Endothelial cell of umbilical vein (primary cell): Measurements from ENCODE around the gene MRGPRF. TPM values are rescaled to one million over a fixed set of nuclear protein-coding genes. Genes with fewer than 3 reads are reported as not detected.

ENCODE experiments used
- BruUV-seq: library from RNA; stranded (reverse); fragments of 400-500 nt; replicated peaks from 2 replicates; lab custom pipeline; 2021; lab: Mats Ljungman, UMichigan
- CTCF ChIA-PET: fragments of 300-600, 350-600 bp; sonication (Branson Sonifier 250); formaldehyde crosslinking; loops from one replicate; lab custom pipeline; 2021; ENCODE audit warnings: antibody characterized with exemption, inconsistent platforms; lab: Charles Lee
- POLR2A ChIA-PET: fragments of 300-600, 350-600 bp; sonication (Branson Sonifier 250); formaldehyde crosslinking; loops from one replicate; lab custom pipeline; 2021; ENCODE audit warnings: antibody characterized with exemption, inconsistent platforms; lab: Charles Lee
- DNase-seq: peaks from one replicate; pipeline ENCODE4 v3.0.0-alpha.2; 2011; ENCODE audit warnings: low read depth, low spot score
- FAIRE-seq: peaks from 2 replicates; lab custom pipeline; 2011; peaks lifted over from hg19 to GRCh38; lab: Jason Lieb, UNC
- H2AFZ ChIP-seq: 2 replicates; pipeline ENCODE4 v1.6.0; 2012; ENCODE audit warnings: low read depth, low read length, control low read depth, inconsistent platforms
- H3K27ac ChIP-seq: 2 replicates; pipeline ENCODE4 v1.5.1; 2011; ENCODE audit warnings: low read depth, mild to moderate bottlenecking, control low read depth, low read length, moderate library complexity; ENCODE audit not compliant: insufficient read depth
- H3K27me3 ChIP-seq, 2 experiments: 2 replicates each; pipeline versions ENCODE4 v1.6.0 to v1.6.1; 2011; ENCODE audit warnings: low read length in 2 of 2, mixed read lengths in 1 of 2; ENCODE audit not compliant: control insufficient read depth in 2 of 2, insufficient read depth in 2 of 2
- H3K36me3 ChIP-seq, 2 experiments: 2 replicates in 1 of 2; 3 replicates in 1 of 2; pipeline ENCODE4 v1.5.1; 2011; ENCODE audit warnings: low read length in 2 of 2, mild to moderate bottlenecking in 1 of 2, moderate library complexity in 1 of 2; ENCODE audit not compliant: control insufficient read depth in 2 of 2, insufficient read depth in 2 of 2; ENCODE audit errors: extremely low read depth in 1 of 2
- H3K4me1 ChIP-seq: 3 replicates; pipeline ENCODE4 v1.5.1; 2011; ENCODE audit warnings: mild to moderate bottlenecking, low read length; ENCODE audit not compliant: control insufficient read depth, insufficient read depth; ENCODE audit errors: extremely low read depth
- H3K4me2 ChIP-seq: 2 replicates; pipeline ENCODE4 v1.6.1; 2011; ENCODE audit warnings: low read length, control low read depth, mixed read lengths; ENCODE audit not compliant: insufficient read depth
- H3K4me3 ChIP-seq, 3 experiments: fragments of 200-600 bp in 1 of 3; sonication (generic), shearing (Covaris generic) in 1 of 3; replicated peaks in 1 of 3; 2 replicates each; pipeline ENCODE4 v1.5.1; 2011 to 2016; ENCODE audit warnings: control low read depth in 3 of 3, low read length in 3 of 3, mild to moderate bottlenecking in 2 of 3, inconsistent platforms in 1 of 3, low read depth in 1 of 3, moderate library complexity in 1 of 3; ENCODE audit not compliant: insufficient read depth in 1 of 3
- H3K79me2 ChIP-seq: 2 replicates; pipeline ENCODE4 v1.6.0; 2012; ENCODE audit warnings: low read length, inconsistent platforms; ENCODE audit not compliant: control insufficient read depth, insufficient read depth
- H3K9ac ChIP-seq: replicated peaks from 2 replicates; pipeline ENCODE3; 2011; ENCODE audit warnings: low read length, control low read depth; ENCODE audit not compliant: insufficient read depth; ENCODE audit errors: extremely low read depth
- H3K9me1 ChIP-seq: replicated peaks from 3 replicates; pipeline ENCODE4 v1.6.0; 2011; ENCODE audit warnings: mild to moderate bottlenecking, low read length; ENCODE audit not compliant: control insufficient read depth, insufficient read depth; ENCODE audit errors: extremely low read depth
- H3K9me3 ChIP-seq: replicated peaks from 2 replicates; pipeline ENCODE4 v1.5.1; 2012; ENCODE audit warnings: low read length, inconsistent platforms; ENCODE audit not compliant: control insufficient read depth, insufficient read depth
- H4K20me1 ChIP-seq: replicated peaks from 2 replicates; pipeline ENCODE3; 2011; ENCODE audit warnings: mild to moderate bottlenecking, low read length; ENCODE audit not compliant: control insufficient read depth, insufficient read depth; ENCODE audit errors: extremely low read depth
- EZH2 ChIP-seq: IDR thresholded peaks from 2 replicates; pipeline ENCODE4 v1.6.1; 2012; ENCODE audit warnings: borderline replicate concordance, low read depth, mild to moderate bottlenecking, moderate library complexity, low read length, inconsistent platforms; ENCODE audit not compliant: severe bottlenecking
- FOS ChIP-seq: IDR thresholded peaks from 2 replicates; pipeline ENCODE4 v1.6.1; 2011; ENCODE audit warnings: mild to moderate bottlenecking, low read length, moderate library complexity, borderline replicate concordance; ENCODE audit not compliant: insufficient read depth
- GATA2 ChIP-seq: IDR thresholded peaks from 2 replicates; pipeline ENCODE4 v1.7.0; 2011; ENCODE audit warnings: low read depth, mild to moderate bottlenecking, moderate library complexity, mixed read lengths, low read length; ENCODE audit not compliant: insufficient read length, insufficient read depth
- JUN ChIP-seq: IDR thresholded peaks from 2 replicates; pipeline ENCODE4 v1.6.1; 2011; ENCODE audit warnings: borderline replicate concordance, low read depth; ENCODE audit not compliant: insufficient read length, insufficient read depth
- MAX ChIP-seq: IDR thresholded peaks from 2 replicates; pipeline ENCODE4 v1.6.1; 2011; ENCODE audit not compliant: insufficient read depth, insufficient read length
- MYC ChIP-seq: IDR thresholded peaks from one replicate; pipeline ENCODE4 v1.6.1; 2011; ENCODE audit warnings: mild to moderate bottlenecking, low read depth, low read length
- POLR2A ChIP-seq: IDR thresholded peaks from 2 replicates; pipeline ENCODE4 v1.6.1; 2012; ENCODE audit warnings: low read depth, mild to moderate bottlenecking, control low read depth, low read length
- POLR2AphosphoS5 ChIP-seq: IDR thresholded peaks from 2 replicates; pipeline ENCODE4 v1.6.1; 2012; ENCODE audit warnings: low read depth, mild to moderate bottlenecking, control low read depth, low read length, moderate library complexity; ENCODE audit not compliant: insufficient read depth
- dilution Hi-C: fragments of 300-500 bp; cut with MboI; formaldehyde crosslinking; loops from one replicate; pipeline ENCODE4 v1.15.0; 2019; ENCODE audit warnings: low sequenced_read_pairs; ENCODE audit not compliant: extremely low pct_ligation_motif_present
- intact Hi-C: fragments of 100-400 bp; cut with micrococcal nuclease; formaldehyde crosslinking; loops from one replicate; pipeline ENCODE4 v1.10.0; 2022
- polyA plus RNA-seq, 4 experiments: library from polyadenylated mRNA; depleted of rRNA in 3 of 4; stranded (reverse) in 3 of 4; unstranded in 1 of 4; fragments of >200 nt; gene quantifications; 2 replicates each; pipeline versions ENCODE4 v1.2.1 to v1.2.3, GENCODE V29; 2011 to 2012; ENCODE audit warnings: missing spikeins in 1 of 4
- total RNA-seq: library from RNA; stranded (reverse); gene quantifications from 2 replicates; pipeline ENCODE4 v1.2.3, GENCODE V29; 2021
- TF ChIP-seq, protein P1 (sequence below), 2 donors: IDR thresholded peaks; 1 replicate in 1 of 2; 2 replicates in 1 of 2; pipeline ENCODE4 v1.5.1; 2011; ENCODE audit warnings: low read length in 2 of 2, mild to moderate bottlenecking in 2 of 2, moderate library complexity in 2 of 2, control low read depth in 1 of 2, inconsistent platforms in 1 of 2, low read depth in 1 of 2; ENCODE audit not compliant: insufficient read depth in 1 of 2; ENCODE audit errors: extremely low read depth in 1 of 2

MRGPRF gene
- total and polyA plus RNA-seq, 2 donors (not counting 3 experiments of a cell fraction or from before 2014, with no cell fraction given) = not detected

DNA sequence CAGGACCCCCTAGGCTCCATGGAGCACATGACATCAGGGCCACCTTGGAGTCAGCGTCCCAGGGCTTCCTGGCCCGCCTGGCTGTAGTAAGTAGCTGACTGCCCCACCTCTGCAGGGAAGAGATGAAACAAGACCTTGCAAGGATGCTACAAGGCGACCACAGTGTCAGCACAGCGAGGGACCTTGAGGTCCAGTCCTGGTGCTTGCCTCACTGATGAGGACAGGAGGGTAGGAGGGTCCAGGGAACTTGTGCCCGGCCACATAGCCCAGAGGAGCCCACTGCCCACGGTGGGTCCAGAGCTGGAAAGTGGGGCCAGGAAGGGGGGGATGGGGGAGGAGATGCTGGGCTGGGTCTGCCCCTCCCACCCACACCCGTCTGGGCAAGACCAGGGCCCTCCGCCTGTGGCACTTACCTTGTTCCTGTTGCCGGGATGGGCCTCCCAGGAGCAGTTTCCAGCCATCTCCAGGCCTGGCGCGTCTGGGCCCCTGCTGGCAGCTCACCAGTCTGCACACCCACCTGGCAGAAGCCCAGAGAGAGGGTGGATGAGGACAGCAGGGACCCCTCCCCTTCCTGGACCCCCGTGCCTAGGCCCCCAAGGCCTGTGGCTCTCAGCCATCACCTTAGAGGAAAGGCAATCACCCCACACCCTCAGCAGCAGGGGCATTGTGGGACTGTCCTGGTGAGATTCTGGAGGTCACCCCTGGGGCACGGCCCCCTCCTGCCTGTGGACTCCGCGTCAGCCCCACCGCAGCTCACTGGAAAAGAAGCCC, 3.4 kb downstream of the MRGPRF start:
- no TSS peak for BruUV-seq
- no peaks in the 10 kb centered on the region for H3K9me1 ChIP-seq
- ChIA-PET CTCF (no interaction called here), POLR2A (no interaction called here)
- H3K4me1 ChIP-seq = no peaks in the 10 kb centered on the region
- H3K9me3 ChIP-seq = no peaks in the 10 kb centered on the region
- no peaks in the 10 kb centered on the region for H3K36me3 ChIP-seq
- no peak overlapping the region for H2AFZ ChIP-seq
- dilution Hi-C loops (no loop called here), intact Hi-C loops (no loop called here)
- H3K9ac ChIP-seq = no peak overlapping the region
- no peak for DNase-seq
- TF ChIP-seq POLR2A (no peak), MAX (no peak), MYC (no peak), GATA2 (no peak), EZH2 (no peak), POLR2AphosphoS5 (no peak), JUN (no peak), FOS (no peak)
- TF ChIP-seq, protein P1, sequence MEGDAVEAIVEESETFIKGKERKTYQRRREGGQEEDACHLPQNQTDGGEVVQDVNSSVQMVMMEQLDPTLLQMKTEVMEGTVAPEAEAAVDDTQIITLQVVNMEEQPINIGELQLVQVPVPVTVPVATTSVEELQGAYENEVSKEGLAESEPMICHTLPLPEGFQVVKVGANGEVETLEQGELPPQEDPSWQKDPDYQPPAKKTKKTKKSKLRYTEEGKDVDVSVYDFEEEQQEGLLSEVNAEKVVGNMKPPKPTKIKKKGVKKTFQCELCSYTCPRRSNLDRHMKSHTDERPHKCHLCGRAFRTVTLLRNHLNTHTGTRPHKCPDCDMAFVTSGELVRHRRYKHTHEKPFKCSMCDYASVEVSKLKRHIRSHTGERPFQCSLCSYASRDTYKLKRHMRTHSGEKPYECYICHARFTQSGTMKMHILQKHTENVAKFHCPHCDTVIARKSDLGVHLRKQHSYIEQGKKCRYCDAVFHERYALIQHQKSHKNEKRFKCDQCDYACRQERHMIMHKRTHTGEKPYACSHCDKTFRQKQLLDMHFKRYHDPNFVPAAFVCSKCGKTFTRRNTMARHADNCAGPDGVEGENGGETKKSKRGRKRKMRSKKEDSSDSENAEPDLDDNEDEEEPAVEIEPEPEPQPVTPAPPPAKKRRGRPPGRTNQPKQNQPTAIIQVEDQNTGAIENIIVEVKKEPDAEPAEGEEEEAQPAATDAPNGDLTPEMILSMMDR (IDR thresholded peaks at IDR 0.05; ENCODE audit: extremely low read depth in 1 of 2, insufficient read depth in 1 of 2, low read depth in 1 of 2, low read length in 2 of 2) = no peak
- H3K79me2 ChIP-seq = no peaks in the 10 kb centered on the region
- H3K27me3 ChIP-seq = peaks cover 30 to 45% of the 10 kb centered on the region in 2 experiments
- no peak overlapping the region for H3K4me3 ChIP-seq
- FAIRE-seq = no peak
- H3K27ac ChIP-seq = no peak overlapping the region
- no peaks in the 10 kb centered on the region for H4K20me1 ChIP-seq
- no peak overlapping the region for H3K4me2 ChIP-seq
